ENCODE measurements around the gene KIF5C.
A peak's percentile ranks its signal among the peaks of the same experiment; 100 is the strongest.

KIF5C gene

DNA sequence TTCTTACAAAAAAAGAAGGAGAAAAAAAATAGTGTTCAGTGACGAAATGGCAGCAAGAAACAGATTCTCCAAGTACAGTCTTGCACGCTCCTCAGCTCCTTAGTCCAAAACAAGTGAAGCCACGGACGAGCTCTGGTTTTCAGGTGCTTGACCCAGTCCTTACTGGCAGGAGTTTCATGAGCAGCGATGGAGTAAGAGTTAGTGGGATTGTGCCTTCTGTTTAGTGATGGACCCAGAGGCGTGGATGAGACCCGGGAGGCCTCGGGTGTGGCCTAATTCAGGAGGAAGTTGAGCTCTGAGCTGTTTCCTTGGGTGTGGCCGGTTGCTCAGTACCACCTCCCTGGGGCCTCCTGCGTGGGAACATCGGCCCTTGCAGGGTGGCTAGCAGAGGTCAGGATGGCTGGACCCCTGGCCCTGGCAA, 52.0 kb downstream of the KIF5C start:
- no peaks in the 10 kb centered on the region for H3F3A ChIP-seq (ENCODE audit: low read depth)
- TF ChIP-seq EZH2phosphoT487 (IDR thresholded peaks at IDR 0.05; ENCODE audit: borderline replicate concordance), result no peak
- TF ChIP-seq, protein P1, sequence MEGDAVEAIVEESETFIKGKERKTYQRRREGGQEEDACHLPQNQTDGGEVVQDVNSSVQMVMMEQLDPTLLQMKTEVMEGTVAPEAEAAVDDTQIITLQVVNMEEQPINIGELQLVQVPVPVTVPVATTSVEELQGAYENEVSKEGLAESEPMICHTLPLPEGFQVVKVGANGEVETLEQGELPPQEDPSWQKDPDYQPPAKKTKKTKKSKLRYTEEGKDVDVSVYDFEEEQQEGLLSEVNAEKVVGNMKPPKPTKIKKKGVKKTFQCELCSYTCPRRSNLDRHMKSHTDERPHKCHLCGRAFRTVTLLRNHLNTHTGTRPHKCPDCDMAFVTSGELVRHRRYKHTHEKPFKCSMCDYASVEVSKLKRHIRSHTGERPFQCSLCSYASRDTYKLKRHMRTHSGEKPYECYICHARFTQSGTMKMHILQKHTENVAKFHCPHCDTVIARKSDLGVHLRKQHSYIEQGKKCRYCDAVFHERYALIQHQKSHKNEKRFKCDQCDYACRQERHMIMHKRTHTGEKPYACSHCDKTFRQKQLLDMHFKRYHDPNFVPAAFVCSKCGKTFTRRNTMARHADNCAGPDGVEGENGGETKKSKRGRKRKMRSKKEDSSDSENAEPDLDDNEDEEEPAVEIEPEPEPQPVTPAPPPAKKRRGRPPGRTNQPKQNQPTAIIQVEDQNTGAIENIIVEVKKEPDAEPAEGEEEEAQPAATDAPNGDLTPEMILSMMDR (conservative IDR thresholded peaks at IDR 0.05; ENCODE audit: low read length), result no peak
- no peaks in the 10 kb centered on the region for H4K20me1 ChIP-seq (ENCODE audit: insufficient read depth, low read length, poor library complexity, severe bottlenecking)
- H3K4me3 ChIP-seq (ENCODE audit: low read length, poor library complexity, severe bottlenecking), result no peak overlapping the region
- H2AFZ ChIP-seq (ENCODE audit: low read length), result peak overlapping the region; percentile 70; the same call in 1 of the 2 replicates
- no peaks in the 10 kb centered on the region for H3K79me2 ChIP-seq (ENCODE audit: insufficient read depth, low read length)
- H3K27me3 ChIP-seq (ENCODE audit: insufficient read depth, low read length, poor library complexity, severe bottlenecking), result no peaks in the 10 kb centered on the region
- no peaks in the 10 kb centered on the region for H3K9me2 ChIP-seq (replicated peaks; ENCODE audit: low read depth, low read length)
- H3K9me3 ChIP-seq (ENCODE audit: insufficient read depth, low read depth, low read length), result no peaks in the 10 kb centered on the region
- no peaks in the 10 kb centered on the region for H3K36me3 ChIP-seq (ENCODE audit: insufficient read depth, low read length)
- H3K4me1 ChIP-seq (ENCODE audit: insufficient read depth, low read length, poor library complexity, severe bottlenecking), result no peaks in the 10 kb centered on the region
- no peak overlapping the region for H3K4me2 ChIP-seq (ENCODE audit: low read depth, low read length, poor library complexity, severe bottlenecking)
- H3K9ac ChIP-seq (ENCODE audit: low read depth, low read length, poor library complexity, severe bottlenecking), result no peak overlapping the region

DNA sequence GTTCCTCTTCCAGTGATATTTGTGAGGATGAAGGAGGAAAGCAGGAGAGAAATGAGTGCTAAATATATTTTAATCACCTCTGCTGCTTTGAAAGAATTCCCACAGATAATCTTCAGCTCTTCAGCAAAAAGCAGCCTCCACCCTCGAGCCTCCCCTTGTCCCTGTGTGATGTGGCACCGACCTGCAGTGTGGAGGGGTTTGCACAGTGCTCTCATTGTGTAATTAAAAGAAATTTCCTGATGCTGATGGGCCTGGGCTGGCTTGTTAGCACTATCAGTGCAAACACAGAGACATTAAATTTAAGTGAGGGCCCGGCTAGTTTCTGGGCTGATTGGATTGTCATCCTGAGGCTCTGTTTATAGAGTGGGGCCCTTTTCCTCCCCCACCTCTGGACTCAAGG, 53.4 kb downstream of the KIF5C start:
- Histone ChIP-seq H3K79me2 (ENCODE audit: insufficient read depth, low read length) (no peaks in the 10 kb centered on the region), H2AFZ (ENCODE audit: low read length) (peak overlapping the region; percentile 54; the same call in 1 of the 2 replicates), H3K9ac (ENCODE audit: low read depth, low read length, poor library complexity, severe bottlenecking) (no peak overlapping the region), H3K9me3 (ENCODE audit: insufficient read depth, low read depth, low read length) (no peaks in the 10 kb centered on the region), H3K4me1 (ENCODE audit: insufficient read depth, low read length, poor library complexity, severe bottlenecking) (no peaks in the 10 kb centered on the region), H3K4me3 (ENCODE audit: low read length, poor library complexity, severe bottlenecking) (no peak overlapping the region), H3K27me3 (ENCODE audit: insufficient read depth, low read length, poor library complexity, severe bottlenecking) (no peaks in the 10 kb centered on the region), H3K36me3 (ENCODE audit: insufficient read depth, low read length) (no peaks in the 10 kb centered on the region), H3F3A (ENCODE audit: low read depth) (no peaks in the 10 kb centered on the region), H3K9me2 (replicated peaks; ENCODE audit: low read depth, low read length) (no peaks in the 10 kb centered on the region), H4K20me1 (ENCODE audit: insufficient read depth, low read length, poor library complexity, severe bottlenecking) (no peaks in the 10 kb centered on the region), H3K4me2 (ENCODE audit: low read depth, low read length, poor library complexity, severe bottlenecking) (no peak overlapping the region)
- no peak for TF ChIP-seq EZH2phosphoT487 (IDR thresholded peaks at IDR 0.05; ENCODE audit: borderline replicate concordance)
- TF ChIP-seq, protein P1 (conservative IDR thresholded peaks at IDR 0.05; ENCODE audit: low read length), result no peak

DNA sequence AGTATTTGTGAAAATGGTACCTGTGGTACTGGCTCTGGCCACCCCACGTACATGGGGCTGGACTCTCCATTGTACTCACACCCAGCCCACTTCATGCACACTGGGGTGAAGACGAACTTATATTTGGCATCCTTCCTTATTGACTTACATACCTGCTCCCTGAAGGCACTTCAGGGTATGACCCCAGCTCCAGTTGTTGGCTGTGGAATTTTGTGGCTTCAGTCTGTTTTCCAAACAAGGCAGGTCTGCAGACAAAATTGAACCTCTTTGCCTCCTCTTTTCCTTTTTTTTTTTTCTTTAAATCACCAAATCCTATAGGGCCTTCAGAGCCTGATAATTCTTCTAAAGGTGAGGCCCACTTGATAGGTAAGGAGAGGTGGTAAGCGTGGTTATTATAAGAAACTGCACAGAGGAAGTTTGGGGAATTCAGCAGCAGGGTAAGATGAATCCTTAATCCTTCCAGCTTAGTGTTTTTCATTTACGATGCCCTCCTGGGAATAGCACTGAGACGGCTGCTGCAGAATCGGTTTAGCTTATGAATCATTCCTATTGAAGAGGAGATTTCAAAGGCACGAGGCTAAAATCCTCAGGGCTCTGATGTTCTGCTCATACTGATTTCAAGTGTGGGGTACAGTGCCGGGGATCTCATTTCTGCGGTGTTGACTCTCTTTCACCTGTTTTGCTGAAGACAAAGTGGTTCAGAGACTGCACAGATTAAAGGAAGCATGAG, 55.2 kb downstream of the KIF5C start:
- Histone ChIP-seq H3K9ac (ENCODE audit: low read depth, low read length, poor library complexity, severe bottlenecking) (no peak overlapping the region), H3K4me3 (ENCODE audit: low read length, poor library complexity, severe bottlenecking) (no peak overlapping the region), H3K36me3 (ENCODE audit: insufficient read depth, low read length) (no peaks in the 10 kb centered on the region), H3K9me2 (replicated peaks; ENCODE audit: low read depth, low read length) (no peaks in the 10 kb centered on the region), H3F3A (ENCODE audit: low read depth) (no peaks in the 10 kb centered on the region), H3K79me2 (ENCODE audit: insufficient read depth, low read length) (no peaks in the 10 kb centered on the region), H3K27me3 (ENCODE audit: insufficient read depth, low read length, poor library complexity, severe bottlenecking) (no peaks in the 10 kb centered on the region), H3K9me3 (ENCODE audit: insufficient read depth, low read depth, low read length) (no peaks in the 10 kb centered on the region), H3K4me2 (ENCODE audit: low read depth, low read length, poor library complexity, severe bottlenecking) (no peak overlapping the region), H3K4me1 (ENCODE audit: insufficient read depth, low read length, poor library complexity, severe bottlenecking) (no peaks in the 10 kb centered on the region), H4K20me1 (ENCODE audit: insufficient read depth, low read length, poor library complexity, severe bottlenecking) (no peaks in the 10 kb centered on the region), H2AFZ (ENCODE audit: low read length) (no peak overlapping the region)
- TF ChIP-seq EZH2phosphoT487 (IDR thresholded peaks at IDR 0.05; ENCODE audit: borderline replicate concordance), result no peak
- TF ChIP-seq, protein P1 (conservative IDR thresholded peaks at IDR 0.05; ENCODE audit: low read length), result no peak
